GM23338 (cell line): ENCODE measurements around the gene TAF1B. TPM values are rescaled to one million over a fixed set of nuclear protein-coding genes. Genes with fewer than 3 reads are reported as not detected.

Source experiments
- ATAC-seq: fragments of 200-7000 bp; cut with Tn5 transposase; 3 replicates; pipeline ENCODE4 v1.9.1; 2020
- DNase-seq: peaks from one replicate; pipeline ENCODE4 v3.0.0-alpha.2; 2015; ENCODE audit warnings: low spot score
- H2AFZ ChIP-seq: fragments of 200-600 bp; sonication (generic); 2 replicates; pipeline ENCODE4 v1.8.0; 2016; ENCODE audit warnings: antibody characterized with exemption, mild to moderate bottlenecking, moderate library complexity
- H3F3A ChIP-seq: fragments of 200-600 bp; sonication (generic); replicated peaks from 2 replicates; pipeline ENCODE4 v1.8.0; 2017; ENCODE audit warnings: antibody characterized with exemption, mixed run types, low read depth
- H3K27ac ChIP-seq: fragments of 200-600 bp; sonication (generic); 2 replicates; pipeline ENCODE4 v1.6.1; 2016; ENCODE audit warnings: low read depth
- H3K27me3 ChIP-seq: fragments of 200-600 bp; sonication (generic); 2 replicates; pipeline ENCODE4 v1.8.0; 2016; ENCODE audit warnings: mild to moderate bottlenecking, mixed run types, moderate library complexity; ENCODE audit not compliant: insufficient read depth
- H3K36me3 ChIP-seq: fragments of 200-600 bp; sonication (generic); 2 replicates; pipeline ENCODE4 v1.8.0; 2016; ENCODE audit warnings: mild to moderate bottlenecking; ENCODE audit not compliant: insufficient read depth
- H3K4me1 ChIP-seq: fragments of 200-600 bp; sonication (generic); 2 replicates; pipeline ENCODE4 v1.8.0; 2016; ENCODE audit warnings: mild to moderate bottlenecking, moderate library complexity; ENCODE audit not compliant: insufficient read depth
- H3K4me2 ChIP-seq: fragments of 200-600 bp; sonication (generic); 2 replicates; pipeline ENCODE4 v1.7.1; 2017; ENCODE audit warnings: mixed run types
- H3K4me3 ChIP-seq: fragments of 200-600 bp; sonication (generic); 2 replicates; pipeline ENCODE4 v1.6.1; 2016; ENCODE audit warnings: mixed run types
- H3K79me2 ChIP-seq: fragments of 200-600 bp; sonication (generic); replicated peaks from 2 replicates; pipeline ENCODE4 v1.8.0; 2017; ENCODE audit warnings: mild to moderate bottlenecking; ENCODE audit not compliant: insufficient read depth
- H3K9me2 ChIP-seq: fragments of 200-600 bp; sonication (generic); 2 replicates; pipeline ENCODE4 v1.8.0; 2017; ENCODE audit not compliant: insufficient read depth
- H4K20me1 ChIP-seq: fragments of 200-600 bp; sonication (generic); replicated peaks from 2 replicates; pipeline ENCODE4 v1.8.0; 2017; ENCODE audit warnings: mild to moderate bottlenecking; ENCODE audit not compliant: insufficient read depth
- H3K27ac Mint-ChIP-seq: 2 replicates; pipeline ENCODE4 v1.8.0; 2020; ENCODE audit warnings: inconsistent platforms, mild to moderate bottlenecking, moderate library complexity, mixed read lengths
- H3K27me3 Mint-ChIP-seq: 3 replicates; pipeline ENCODE4 v1.8.0; 2022; ENCODE audit warnings: low read depth, mild to moderate bottlenecking, moderate library complexity, mixed read lengths, inconsistent platforms; ENCODE audit not compliant: insufficient read depth, poor library complexity
- H3K36me3 Mint-ChIP-seq: 3 replicates; pipeline ENCODE4 v1.8.0; 2021; ENCODE audit warnings: low read depth, mild to moderate bottlenecking, inconsistent platforms, moderate library complexity, mixed read lengths
- H3K4me1 Mint-ChIP-seq: 3 replicates; pipeline ENCODE4 v1.8.0; 2020; ENCODE audit warnings: mild to moderate bottlenecking, inconsistent platforms, mixed read lengths
- H3K4me3 Mint-ChIP-seq: 3 replicates; pipeline ENCODE4 v1.8.0; 2021; ENCODE audit warnings: moderate library complexity, mild to moderate bottlenecking, inconsistent platforms, mixed read lengths
- H3K9me3 Mint-ChIP-seq: 3 replicates; pipeline ENCODE4 v1.8.0; 2020; ENCODE audit warnings: moderate library complexity, mild to moderate bottlenecking, inconsistent platforms, mixed read lengths
- CREB1 ChIP-seq: fragments of 250-450 bp; sonication (Bioruptor Pico); IDR thresholded peaks from 2 replicates; pipeline ENCODE4 v1.5.0; 2020; ENCODE audit warnings: low read depth, mild to moderate bottlenecking, moderate library complexity
- EZH2phosphoT487 ChIP-seq: fragments of 200-600 bp; sonication (generic); IDR thresholded peaks from one replicate; pipeline ENCODE4 v1.8.1; 2018; ENCODE audit warnings: antibody characterized with exemption; ENCODE audit not compliant: unreplicated experiment
- JUNB ChIP-seq: IDR thresholded peaks from one replicate; pipeline ENCODE4 v1.6.1; 2016; ENCODE audit warnings: antibody characterized with exemption; ENCODE audit not compliant: unreplicated experiment
- POLR2AphosphoS5 ChIP-seq: IDR thresholded peaks from 2 replicates; pipeline ENCODE4 v1.6.1; 2016; ENCODE audit warnings: antibody characterized with exemption, low read depth
- STAT1 ChIP-seq: IDR thresholded peaks from one replicate; pipeline ENCODE4 v1.6.1; 2016; ENCODE audit warnings: antibody characterized with exemption; ENCODE audit not compliant: unreplicated experiment
- ZNF114 ChIP-seq: fragments of 250-450 bp; sonication (Bioruptor Pico); IDR thresholded peaks from 2 replicates; pipeline ENCODE4 v1.5.0; 2020; ENCODE audit warnings: mild to moderate bottlenecking, moderate library complexity
- polyA plus RNA-seq: library from polyadenylated mRNA; unstranded; fragments of >200 nt; fragmentation: Nextera tagmentation; extraction: Ambion mirVana; gene quantifications from 2 replicates; pipeline ENCODE4 v1.2.1, GENCODE V29; 2016
- total RNA-seq: library from RNA; depleted of rRNA; stranded (reverse); fragments of >200 nt; shearing (Covaris generic); gene quantifications from 2 replicates; pipeline ENCODE4 v1.2.3, GENCODE V29; 2014
- TF ChIP-seq, protein P1 (sequence below): IDR thresholded peaks from one replicate; pipeline ENCODE4 v1.6.1; 2018; ENCODE audit warnings: antibody characterized with exemption; ENCODE audit not compliant: unreplicated experiment
- TF ChIP-seq, protein P2 (sequence below): IDR thresholded peaks from 2 replicates; pipeline ENCODE4 v1.6.1; 2016; ENCODE audit warnings: antibody characterized with exemption

TAF1B gene
- total and polyA plus RNA-seq, 2 experiments from 2014 or later: 22.2 to 28.9 TPM

DNA sequence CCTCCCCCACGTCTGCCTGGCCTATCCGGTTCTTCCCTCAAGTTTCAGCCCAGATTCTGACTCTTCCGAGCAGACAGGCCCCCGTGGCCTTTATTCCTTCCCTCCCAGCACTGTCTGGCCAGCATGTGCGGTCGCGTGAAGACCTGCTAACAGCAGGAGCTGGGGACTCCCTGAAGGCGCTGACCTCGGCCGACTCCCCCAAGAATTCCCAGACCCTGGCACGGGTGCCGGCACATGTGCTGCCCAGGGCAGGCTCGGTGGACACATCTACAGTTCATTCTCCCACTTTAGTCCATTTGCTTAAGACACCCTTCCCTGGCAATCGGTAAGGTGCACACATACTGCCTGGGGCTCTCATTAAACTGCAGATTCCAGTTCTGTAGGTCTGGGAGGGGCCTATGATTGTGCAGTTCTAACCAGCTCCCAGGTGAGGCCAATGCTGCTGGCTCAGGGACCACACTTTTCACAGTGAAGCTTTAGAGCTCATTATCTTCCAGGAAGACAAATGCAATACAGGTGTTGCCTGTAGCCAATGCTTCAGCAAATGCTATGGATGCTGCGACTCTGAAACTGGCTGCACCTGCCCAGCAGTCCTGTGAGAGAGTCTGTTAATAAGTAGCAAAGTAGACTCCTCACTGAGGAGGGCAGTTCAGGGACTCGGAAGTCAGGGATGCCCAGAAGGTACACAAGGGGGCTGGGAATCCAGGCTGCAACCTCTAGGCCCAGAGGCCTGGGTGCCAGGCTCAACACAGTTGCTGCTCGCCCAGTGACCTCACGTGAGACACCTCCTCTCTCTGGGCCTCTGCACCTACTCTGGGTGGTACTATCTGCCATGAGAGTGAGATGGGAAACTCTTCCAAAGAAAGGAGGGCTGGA is 45.4 kb upstream of the TAF1B start (continued):
- TF ChIP-seq, protein P1, sequence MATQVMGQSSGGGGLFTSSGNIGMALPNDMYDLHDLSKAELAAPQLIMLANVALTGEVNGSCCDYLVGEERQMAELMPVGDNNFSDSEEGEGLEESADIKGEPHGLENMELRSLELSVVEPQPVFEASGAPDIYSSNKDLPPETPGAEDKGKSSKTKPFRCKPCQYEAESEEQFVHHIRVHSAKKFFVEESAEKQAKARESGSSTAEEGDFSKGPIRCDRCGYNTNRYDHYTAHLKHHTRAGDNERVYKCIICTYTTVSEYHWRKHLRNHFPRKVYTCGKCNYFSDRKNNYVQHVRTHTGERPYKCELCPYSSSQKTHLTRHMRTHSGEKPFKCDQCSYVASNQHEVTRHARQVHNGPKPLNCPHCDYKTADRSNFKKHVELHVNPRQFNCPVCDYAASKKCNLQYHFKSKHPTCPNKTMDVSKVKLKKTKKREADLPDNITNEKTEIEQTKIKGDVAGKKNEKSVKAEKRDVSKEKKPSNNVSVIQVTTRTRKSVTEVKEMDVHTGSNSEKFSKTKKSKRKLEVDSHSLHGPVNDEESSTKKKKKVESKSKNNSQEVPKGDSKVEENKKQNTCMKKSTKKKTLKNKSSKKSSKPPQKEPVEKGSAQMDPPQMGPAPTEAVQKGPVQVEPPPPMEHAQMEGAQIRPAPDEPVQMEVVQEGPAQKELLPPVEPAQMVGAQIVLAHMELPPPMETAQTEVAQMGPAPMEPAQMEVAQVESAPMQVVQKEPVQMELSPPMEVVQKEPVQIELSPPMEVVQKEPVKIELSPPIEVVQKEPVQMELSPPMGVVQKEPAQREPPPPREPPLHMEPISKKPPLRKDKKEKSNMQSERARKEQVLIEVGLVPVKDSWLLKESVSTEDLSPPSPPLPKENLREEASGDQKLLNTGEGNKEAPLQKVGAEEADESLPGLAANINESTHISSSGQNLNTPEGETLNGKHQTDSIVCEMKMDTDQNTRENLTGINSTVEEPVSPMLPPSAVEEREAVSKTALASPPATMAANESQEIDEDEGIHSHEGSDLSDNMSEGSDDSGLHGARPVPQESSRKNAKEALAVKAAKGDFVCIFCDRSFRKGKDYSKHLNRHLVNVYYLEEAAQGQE: no peak
- TF ChIP-seq CREB1 (CRISPR knock-in tag): no peak
- no peak for TF ChIP-seq POLR2AphosphoS5
- TF ChIP-seq, protein P2, sequence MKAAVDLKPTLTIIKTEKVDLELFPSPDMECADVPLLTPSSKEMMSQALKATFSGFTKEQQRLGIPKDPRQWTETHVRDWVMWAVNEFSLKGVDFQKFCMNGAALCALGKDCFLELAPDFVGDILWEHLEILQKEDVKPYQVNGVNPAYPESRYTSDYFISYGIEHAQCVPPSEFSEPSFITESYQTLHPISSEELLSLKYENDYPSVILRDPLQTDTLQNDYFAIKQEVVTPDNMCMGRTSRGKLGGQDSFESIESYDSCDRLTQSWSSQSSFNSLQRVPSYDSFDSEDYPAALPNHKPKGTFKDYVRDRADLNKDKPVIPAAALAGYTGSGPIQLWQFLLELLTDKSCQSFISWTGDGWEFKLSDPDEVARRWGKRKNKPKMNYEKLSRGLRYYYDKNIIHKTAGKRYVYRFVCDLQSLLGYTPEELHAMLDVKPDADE: no peak

DNA sequence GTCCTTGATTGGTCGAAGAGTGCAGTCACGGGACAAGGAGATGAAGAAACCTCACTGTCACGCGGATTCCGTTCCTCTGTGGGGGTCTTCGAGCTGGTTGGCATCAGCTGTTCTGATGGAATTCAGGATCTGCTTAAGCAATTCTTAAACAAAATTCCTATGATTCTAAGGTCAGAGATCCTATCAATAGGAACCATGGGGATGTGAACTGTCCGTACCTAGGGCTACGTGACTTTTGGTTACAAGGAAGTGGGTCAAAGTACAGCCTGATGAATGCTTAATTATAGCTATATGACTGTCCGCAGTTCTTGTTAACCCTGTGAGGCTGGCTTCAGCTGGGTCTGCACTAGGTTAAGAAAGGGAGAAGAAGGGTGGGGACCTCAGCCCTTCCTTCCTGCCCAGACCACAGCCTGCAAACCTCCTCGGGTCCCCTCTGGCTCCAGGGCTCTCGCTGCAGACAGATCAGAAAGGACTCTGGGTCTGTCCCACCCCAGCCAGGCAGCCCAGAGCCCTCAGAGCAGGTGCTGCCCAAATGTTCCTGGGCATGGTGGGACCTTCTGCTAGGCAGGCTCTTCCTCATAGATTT is 44.2 kb upstream of the TAF1B start:
- no peaks in the 10 kb centered on the region for H3K27me3 ChIP-seq
- no peaks in the 10 kb centered on the region for H4K20me1 ChIP-seq
- H3K9me3 Mint-ChIP-seq: no peaks in the 10 kb centered on the region
- H3K27me3 Mint-ChIP-seq: peaks cover 8% of the 10 kb centered on the region
- no peaks in the 10 kb centered on the region for H3K79me2 ChIP-seq
- no peak for DNase-seq
- no peak overlapping the region for H3K4me3 ChIP-seq
- no peaks in the 10 kb centered on the region for H3K9me2 ChIP-seq
- no peaks in the 10 kb centered on the region for H3K36me3 Mint-ChIP-seq
- no peak overlapping the region for H3K4me2 ChIP-seq
- H3K27ac Mint-ChIP-seq: no peak overlapping the region
- H3K4me1 Mint-ChIP-seq: peaks cover 25% of the 10 kb centered on the region
- H3K36me3 ChIP-seq: no peaks in the 10 kb centered on the region
- no peak for ATAC-seq
- no peaks in the 10 kb centered on the region for H3F3A ChIP-seq
- no peak overlapping the region for H3K27ac ChIP-seq
- peak overlapping the region; percentile 60; the same call in 1 of the 2 replicates for H2AFZ ChIP-seq
- no peaks in the 10 kb centered on the region for H3K4me1 ChIP-seq
- no peak overlapping the region for H3K4me3 Mint-ChIP-seq
- TF ChIP-seq JUNB: no peak
- TF ChIP-seq, protein P1: no peak
- no peak for TF ChIP-seq STAT1
- TF ChIP-seq ZNF114: no peak
- no peak for TF ChIP-seq CREB1 (CRISPR knock-in tag)
- TF ChIP-seq POLR2AphosphoS5: no peak
- TF ChIP-seq EZH2phosphoT487: no peak
